SK-N-SH (cell line): ENCODE data around the gene GASK1A. TPM values are rescaled to one million over a fixed set of nuclear protein-coding genes. Genes with fewer than 3 reads are reported as not detected.

ENCODE experiments used
- CTCF ChIA-PET: fragments of 300-600, 350-600 bp; formaldehyde crosslinking; extraction: SDS; loops from one replicate; lab custom pipeline; 2021; lab: Yijun Ruan, JAX
- POLR2A ChIA-PET: fragments of 350-600 bp; sonication (Branson Sonifier 250); formaldehyde crosslinking; extraction: SDS; loops from one replicate; lab custom pipeline; 2020; ENCODE audit warnings: antibody characterized with exemption, inconsistent platforms; lab: Yijun Ruan, JAX
- DNase-seq: peaks from one replicate; pipeline ENCODE4 v3.0.0; 2012
- H2AFZ ChIP-seq: fragments of 200-600 bp; sonication (generic); 2 replicates; pipeline ENCODE4 v1.8.1; 2016; ENCODE audit warnings: antibody characterized with exemption, mild to moderate bottlenecking, low read depth
- H3F3A ChIP-seq: fragments of 200-600 bp; sonication (generic); replicated peaks from 2 replicates; pipeline ENCODE3; 2016; ENCODE audit warnings: antibody characterized with exemption, mild to moderate bottlenecking; ENCODE audit not compliant: insufficient read depth
- H3K27ac ChIP-seq, 2 experiments: fragments of 200-500 bp in 1 of 2; fragments of 200-600 bp in 1 of 2; sonication (Bioruptor generic) in 1 of 2; sonication (generic), shearing (Covaris generic) in 1 of 2; 2 replicates each; pipeline versions ENCODE4 v1.5.1 to v1.6.1; 2014 to 2016; ENCODE audit warnings: low read depth in 2 of 2, inconsistent platforms in 1 of 2, low read length in 1 of 2, mild to moderate bottlenecking in 1 of 2, mixed read lengths in 1 of 2
- H3K27me3 ChIP-seq: fragments of 200-600 bp; sonication (generic), shearing (Covaris generic); 2 replicates; pipeline ENCODE4 v1.6.1; 2016; ENCODE audit warnings: mixed run types; ENCODE audit not compliant: insufficient read depth
- H3K36me3 ChIP-seq, 2 experiments: fragments of 200-500 bp in 1 of 2; fragments of 200-600 bp in 1 of 2; sonication (Bioruptor generic) in 1 of 2; sonication (generic) in 1 of 2; replicated peaks in 1 of 2; 2 replicates each; pipeline versions ENCODE3 to v1.5.1; 2014 to 2016; ENCODE audit warnings: low read length in 1 of 2, mild to moderate bottlenecking in 1 of 2; ENCODE audit not compliant: insufficient read depth in 2 of 2, control insufficient read depth in 1 of 2
- H3K4me1 ChIP-seq, 2 experiments: fragments of 200-500 bp in 1 of 2; fragments of 200-600 bp in 1 of 2; sonication (Bioruptor generic) in 1 of 2; sonication (generic), shearing (Covaris generic) in 1 of 2; 2 replicates each; pipeline versions ENCODE4 v1.5.1 to v1.6.1; 2014 to 2016; ENCODE audit warnings: low read depth in 1 of 2, low read length in 1 of 2, mixed run types in 1 of 2; ENCODE audit not compliant: insufficient read depth in 2 of 2, control insufficient read depth in 1 of 2
- H3K4me2 ChIP-seq: fragments of 200-600 bp; sonication (generic), shearing (Covaris generic); 2 replicates; pipeline ENCODE4 v1.6.1; 2017; ENCODE audit warnings: mixed run types
- H3K4me3 ChIP-seq, 2 experiments: fragments of 200-500 bp in 1 of 2; fragments of 200-600 bp in 1 of 2; sonication (Bioruptor generic) in 1 of 2; sonication (generic), shearing (Covaris generic) in 1 of 2; 2 replicates each; pipeline versions ENCODE4 v1.5.1 to v1.8.1; 2014 to 2016; ENCODE audit warnings: low read depth in 2 of 2, inconsistent platforms in 1 of 2, low read length in 1 of 2, mild to moderate bottlenecking in 1 of 2, mixed read lengths in 1 of 2, moderate library complexity in 1 of 2
- H3K79me2 ChIP-seq: fragments of 200-600 bp; sonication (generic); 2 replicates; pipeline ENCODE4 v1.8.1; 2017; ENCODE audit warnings: mild to moderate bottlenecking; ENCODE audit not compliant: insufficient read depth
- H3K9ac ChIP-seq: fragments of 200-600 bp; sonication (generic); 2 replicates; pipeline ENCODE4 v1.6.1; 2017; ENCODE audit warnings: mixed run types
- H3K9me2 ChIP-seq: fragments of 200-600 bp; sonication (generic); 2 replicates; pipeline ENCODE4 v1.6.1; 2017; ENCODE audit warnings: mixed run types
- H3K9me3 ChIP-seq: fragments of 200-600 bp; sonication (generic); 2 replicates; pipeline ENCODE4 v1.6.1; 2017; ENCODE audit warnings: mixed run types, mild to moderate bottlenecking, moderate library complexity
- H4K20me1 ChIP-seq: fragments of 200-600 bp; sonication (generic); 2 replicates; pipeline ENCODE4 v1.6.1; 2017; ENCODE audit warnings: mild to moderate bottlenecking, mixed run types; ENCODE audit not compliant: insufficient read depth
- ELF1 ChIP-seq: IDR thresholded peaks from 2 replicates; pipeline ENCODE4 v1.4.0; 2012
- EP300 ChIP-seq, 2 experiments: IDR thresholded peaks; 2 replicates each; pipeline versions ENCODE4 v1.4.0 to v1.6.1; 2012; ENCODE audit warnings: borderline replicate concordance in 1 of 2, low read depth in 1 of 2, low read length in 1 of 2
- JUND ChIP-seq: IDR thresholded peaks from 2 replicates; pipeline ENCODE4 v1.4.0; 2012
- NFIC ChIP-seq: IDR thresholded peaks from 2 replicates; pipeline ENCODE4 v1.4.0; 2012; ENCODE audit warnings: borderline replicate concordance
- RCOR1 ChIP-seq: fragments of 150-350 bp; IDR thresholded peaks from 2 replicates; pipeline ENCODE4 v1.6.1; 2017; ENCODE audit warnings: antibody characterized with exemption, low read length
- SIN3A ChIP-seq: IDR thresholded peaks from 2 replicates; pipeline ENCODE4 v1.6.1; 2012; ENCODE audit warnings: low read depth, mild to moderate bottlenecking, low read length, moderate library complexity, borderline replicate concordance
- SMC3 ChIP-seq: IDR thresholded peaks from 2 replicates; pipeline ENCODE4 v1.6.1; 2012; ENCODE audit warnings: low read depth, low read length, improper control_type of control experiment
- YY1 ChIP-seq: IDR thresholded peaks from 2 replicates; pipeline ENCODE4 v1.4.0; 2012; ENCODE audit warnings: low read depth, mild to moderate bottlenecking
- whole genome bisulfite sequencing: methylation state at CpG from one replicate; pipeline ENCODE4 v1.1.6; 2017; ENCODE audit warnings: low lambda C conversion rate; 5-methylcytosine and 5-hydroxymethylcytosine counted together
- polyA plus RNA-seq, 3 experiments: library from polyadenylated mRNA; depleted of rRNA; stranded (reverse); fragments of >200 nt; gene quantifications; 2 replicates each; pipeline ENCODE4 v1.2.3, GENCODE V29; 2012
- TF ChIP-seq, protein P1 (sequence below): fragments of 200-600 bp; sonication (generic); IDR thresholded peaks from 2 replicates; pipeline ENCODE4 v1.6.1; 2017; ENCODE audit warnings: antibody characterized with exemption, mild to moderate bottlenecking, moderate library complexity

The GASK1A gene
- polyA plus RNA-seq, 1 of the 3 experiments (the other 2 are of a cell fraction): not detected

DNA sequence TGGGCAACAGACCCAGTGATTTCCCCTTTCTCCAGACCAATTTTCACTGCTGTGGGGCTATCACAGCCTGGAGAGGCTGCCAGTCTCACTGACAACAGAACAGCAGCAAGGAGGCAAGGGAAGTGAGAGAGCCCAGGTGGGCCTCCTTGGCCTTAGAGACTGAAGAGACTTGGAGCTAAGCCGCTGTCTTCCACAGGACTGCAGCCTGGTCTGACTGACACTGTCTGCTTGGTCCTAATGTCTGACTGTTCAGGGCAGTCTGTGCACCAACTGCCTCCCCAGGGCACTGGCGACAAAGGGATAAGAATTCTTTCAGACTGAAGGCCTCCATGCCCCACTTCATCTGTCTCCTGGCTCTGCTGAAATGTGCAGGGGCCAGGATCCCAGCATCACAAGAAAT, 115.3 kb downstream of the GASK1A start:
- Histone ChIP-seq H3F3A (no peaks in the 10 kb centered on the region), H3K36me3 (no peaks in the 10 kb centered on the region), H3K9me2 (no peaks in the 10 kb centered on the region), H3K27me3 (no peaks in the 10 kb centered on the region), H3K4me3 (no peak overlapping the region), H2AFZ (no peak overlapping the region), H3K27ac (no peak overlapping the region), H3K79me2 (no peaks in the 10 kb centered on the region), H3K9ac (no peak overlapping the region), H4K20me1 (no peaks in the 10 kb centered on the region), H3K4me1 (peaks cover 0 to 19% of the 10 kb centered on the region in 2 experiments; a peak in 1 of 4 replicates), H3K9me3 (no peaks in the 10 kb centered on the region), H3K4me2 (no peak overlapping the region)
- TF ChIP-seq NFIC: no peak
- WGBS: 89% methylated on average over 1 of the region's 2 CpGs
- POLR2A ChIA-PET: no interaction called here
- no peak for DNase-seq
- CTCF ChIA-PET: no interaction called here

DNA sequence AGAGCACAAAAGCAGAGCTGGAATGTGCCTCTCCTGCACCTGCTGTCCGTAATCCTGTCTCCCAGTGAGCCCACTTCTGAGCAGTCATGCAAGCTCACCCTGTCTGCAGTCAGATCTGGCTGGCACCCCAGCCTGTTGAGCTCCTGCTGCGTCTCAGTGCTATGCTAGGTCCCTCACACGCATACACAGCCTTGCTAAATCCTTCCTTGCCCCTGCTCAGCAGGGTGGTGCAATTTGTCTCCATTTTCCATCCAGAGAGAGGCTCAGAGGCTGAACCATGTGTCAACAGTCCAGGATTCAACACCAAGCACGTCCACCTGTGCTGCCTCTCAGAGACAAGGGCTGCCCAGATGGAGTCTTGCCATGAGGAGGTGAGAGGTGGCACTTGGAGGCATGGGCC, 115.7 kb downstream of the GASK1A start:
- no peaks in the 10 kb centered on the region for H3K27me3 ChIP-seq
- H3K36me3 ChIP-seq: no peaks in the 10 kb centered on the region
- 67% methylated on average over 3 of the region's 4 CpGs for WGBS
- peaks cover 0 to 20% of the 10 kb centered on the region in 2 experiments; a peak in 1 of 4 replicates for H3K4me1 ChIP-seq
- H4K20me1 ChIP-seq: no peaks in the 10 kb centered on the region
- CTCF ChIA-PET: no interaction called here
- TF ChIP-seq ELF1: no peak
- H2AFZ ChIP-seq: no peak overlapping the region
- no peaks in the 10 kb centered on the region for H3K9me2 ChIP-seq
- no peaks in the 10 kb centered on the region for H3K79me2 ChIP-seq
- no peaks in the 10 kb centered on the region for H3K9me3 ChIP-seq
- H3K4me3 ChIP-seq: no peak overlapping the region
- no peak for DNase-seq
- no peak overlapping the region for H3K4me2 ChIP-seq
- POLR2A ChIA-PET: no interaction called here
- H3F3A ChIP-seq: no peaks in the 10 kb centered on the region
- no peak overlapping the region for H3K9ac ChIP-seq
- no peak overlapping the region for H3K27ac ChIP-seq

DNA sequence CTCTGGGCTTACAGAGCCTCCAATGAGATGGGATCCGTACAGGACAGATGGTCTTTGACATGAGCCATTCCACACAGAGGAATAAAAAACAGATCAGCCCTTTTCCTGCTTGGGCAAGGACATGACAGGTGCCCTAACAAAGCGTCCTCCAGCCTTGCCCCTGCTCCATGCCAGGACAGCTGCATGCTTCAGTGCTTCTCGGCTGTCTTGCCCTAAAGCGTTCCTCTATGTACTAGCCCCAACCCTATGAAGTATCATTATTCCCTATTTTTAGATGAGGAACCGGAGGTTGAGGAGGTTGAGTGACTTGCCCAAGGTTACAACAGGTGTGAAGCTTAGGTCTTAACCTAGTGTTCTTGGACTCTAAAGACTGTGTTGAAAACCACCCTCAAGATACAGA, 116.3 kb downstream of the GASK1A start:
- POLR2A ChIA-PET: no interaction called here
- Histone ChIP-seq H3K4me1 (peaks cover 0 to 20% of the 10 kb centered on the region in 2 experiments; a peak in 1 of 4 replicates), H3F3A (no peaks in the 10 kb centered on the region), H2AFZ (no peak overlapping the region), H3K27ac (no peak overlapping the region), H3K27me3 (no peaks in the 10 kb centered on the region), H3K9me3 (no peaks in the 10 kb centered on the region), H3K36me3 (no peaks in the 10 kb centered on the region), H3K4me2 (no peak overlapping the region), H4K20me1 (no peaks in the 10 kb centered on the region), H3K9ac (no peak overlapping the region), H3K4me3 (no peak overlapping the region), H3K9me2 (no peaks in the 10 kb centered on the region), H3K79me2 (no peaks in the 10 kb centered on the region)
- no peak for DNase-seq
- WGBS: 85% methylated on average over 5 of the region's 5 CpGs
- CTCF ChIA-PET: no interaction called here
- no peak for TF ChIP-seq SMC3
- no peak for TF ChIP-seq SIN3A
- TF ChIP-seq JUND: no peak
- no peak for TF ChIP-seq RCOR1
- no peak for TF ChIP-seq ELF1
- no peak for TF ChIP-seq EP300 (IDR thresholded peaks at IDR 0.05; ENCODE audit: borderline replicate concordance in 1 of 2, low read depth in 1 of 2, low read length in 1 of 2)
- TF ChIP-seq, protein P1, sequence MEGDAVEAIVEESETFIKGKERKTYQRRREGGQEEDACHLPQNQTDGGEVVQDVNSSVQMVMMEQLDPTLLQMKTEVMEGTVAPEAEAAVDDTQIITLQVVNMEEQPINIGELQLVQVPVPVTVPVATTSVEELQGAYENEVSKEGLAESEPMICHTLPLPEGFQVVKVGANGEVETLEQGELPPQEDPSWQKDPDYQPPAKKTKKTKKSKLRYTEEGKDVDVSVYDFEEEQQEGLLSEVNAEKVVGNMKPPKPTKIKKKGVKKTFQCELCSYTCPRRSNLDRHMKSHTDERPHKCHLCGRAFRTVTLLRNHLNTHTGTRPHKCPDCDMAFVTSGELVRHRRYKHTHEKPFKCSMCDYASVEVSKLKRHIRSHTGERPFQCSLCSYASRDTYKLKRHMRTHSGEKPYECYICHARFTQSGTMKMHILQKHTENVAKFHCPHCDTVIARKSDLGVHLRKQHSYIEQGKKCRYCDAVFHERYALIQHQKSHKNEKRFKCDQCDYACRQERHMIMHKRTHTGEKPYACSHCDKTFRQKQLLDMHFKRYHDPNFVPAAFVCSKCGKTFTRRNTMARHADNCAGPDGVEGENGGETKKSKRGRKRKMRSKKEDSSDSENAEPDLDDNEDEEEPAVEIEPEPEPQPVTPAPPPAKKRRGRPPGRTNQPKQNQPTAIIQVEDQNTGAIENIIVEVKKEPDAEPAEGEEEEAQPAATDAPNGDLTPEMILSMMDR: no peak
- TF ChIP-seq YY1: no peak
